Heart left ventricle (tissue), 13 donors: ENCODE results near the gene PALLD.

ENCODE experiments used
- POLR2A ChIP-seq, 2 donors: fragments of 450-650 bp; IDR thresholded peaks; one replicate each; pipeline ENCODE4 v1.6.1; 2017; ENCODE audit warnings: antibody characterized with exemption in 2 of 2, mild to moderate bottlenecking in 2 of 2, moderate library complexity in 2 of 2
- TF ChIP-seq, protein P1 (sequence below), 12 donors: fragments of 200-600 bp; sonication (generic) in 4 of 12; IDR thresholded peaks; one replicate each; pipeline versions ENCODE4 v1.5.0 to v1.8.0; 2018 to 2022; ENCODE audit warnings: antibody characterized with exemption in 12 of 12, mild to moderate bottlenecking in 5 of 12
- donor health status: ischemic (EF 13 %, LVEDD 7.1; RV severe dilation, severe dysfunction).
- donor health status: DM: no; HTN: yes; CAD: no.
- donor health status: DM: no; HTN: no; CAD: no.
- donor health status: ischemic (EF 25% LVEDD 6.9; RV normal size, moderate dysfunction).
- donor health status: ischemic (EF 25% LVEDD 5.7; RV mildly dilated, moderate dysfunction).
- donor health status: ischemic (EF 35%, LVEDD 5.7; RV mildly dilated, moderate dysfunction).
- donor health status: nonischemic (EF 11% LVEDD 7.7; RV severe dilation, severe dysfunction).
- donor health status: DM: yes; HTN: yes; CAD: no.
- donor health status: PGD.
- donor health status: ischemic (EF 29% LVEDD 5.4; RV normal size, mild dysfunction).
- donor health status: nonischemic (EF 23%, LVEDD 6.1; RV moderate dilation, normal function).

DNA sequence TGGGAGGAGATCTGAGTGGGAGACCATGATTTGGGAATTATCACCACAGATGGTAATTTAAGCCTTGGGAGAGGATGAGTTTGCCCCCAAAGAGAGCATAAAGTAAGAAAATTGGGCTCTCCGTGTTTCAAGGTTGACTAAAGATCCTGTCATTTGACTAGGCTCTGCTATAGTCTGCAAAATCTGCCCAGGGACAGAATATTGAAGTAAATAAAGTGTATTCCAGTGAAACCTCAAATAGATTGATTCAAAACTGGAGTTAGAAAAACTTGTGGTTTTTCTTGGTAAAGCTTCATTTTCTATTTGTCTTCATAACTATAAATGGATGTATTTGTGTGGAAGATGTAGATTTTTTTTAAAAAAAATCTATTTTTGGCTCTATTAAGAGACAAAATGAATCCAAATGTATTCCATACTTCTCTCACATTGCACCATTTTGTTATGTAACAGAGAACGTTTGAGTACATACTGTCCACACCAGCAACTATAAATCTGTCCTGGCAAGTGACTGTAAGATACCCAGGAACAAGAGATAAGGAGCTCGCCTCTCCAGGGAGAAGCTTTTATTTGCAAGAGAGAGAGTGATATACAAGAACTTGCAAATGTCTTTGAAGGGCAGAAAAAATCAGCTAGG, 343.0 kb downstream of the PALLD start:
- TF ChIP-seq, protein P1, sequence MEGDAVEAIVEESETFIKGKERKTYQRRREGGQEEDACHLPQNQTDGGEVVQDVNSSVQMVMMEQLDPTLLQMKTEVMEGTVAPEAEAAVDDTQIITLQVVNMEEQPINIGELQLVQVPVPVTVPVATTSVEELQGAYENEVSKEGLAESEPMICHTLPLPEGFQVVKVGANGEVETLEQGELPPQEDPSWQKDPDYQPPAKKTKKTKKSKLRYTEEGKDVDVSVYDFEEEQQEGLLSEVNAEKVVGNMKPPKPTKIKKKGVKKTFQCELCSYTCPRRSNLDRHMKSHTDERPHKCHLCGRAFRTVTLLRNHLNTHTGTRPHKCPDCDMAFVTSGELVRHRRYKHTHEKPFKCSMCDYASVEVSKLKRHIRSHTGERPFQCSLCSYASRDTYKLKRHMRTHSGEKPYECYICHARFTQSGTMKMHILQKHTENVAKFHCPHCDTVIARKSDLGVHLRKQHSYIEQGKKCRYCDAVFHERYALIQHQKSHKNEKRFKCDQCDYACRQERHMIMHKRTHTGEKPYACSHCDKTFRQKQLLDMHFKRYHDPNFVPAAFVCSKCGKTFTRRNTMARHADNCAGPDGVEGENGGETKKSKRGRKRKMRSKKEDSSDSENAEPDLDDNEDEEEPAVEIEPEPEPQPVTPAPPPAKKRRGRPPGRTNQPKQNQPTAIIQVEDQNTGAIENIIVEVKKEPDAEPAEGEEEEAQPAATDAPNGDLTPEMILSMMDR (IDR thresholded peaks at IDR 0.05): no peak
- TF ChIP-seq POLR2A (IDR thresholded peaks at IDR 0.05): no peak
